GM13976 (cell line): Measurements from ENCODE around the gene REXO4.

ENCODE experiments used
- DNase-seq: peaks from one replicate; pipeline ENCODE4 v3.0.0; 2012; ENCODE audit warnings: low spot score
- CTCF ChIP-seq: IDR thresholded peaks from 2 replicates; pipeline ENCODE4 v1.5.1; 2012; ENCODE audit warnings: borderline replicate concordance, mild to moderate bottlenecking; ENCODE audit not compliant: insufficient read depth; ENCODE audit errors: extremely low read depth, missing control alignments, control extremely low read depth
- in situ Hi-C: fragments of 300-500 bp; cut with MboI; formaldehyde crosslinking; loops from one replicate; pipeline ENCODE4 v1.12.0; 2022; ENCODE audit warnings: low sequenced_read_pairs, mixed read lengths, inconsistent platforms; ENCODE audit not compliant: unreplicated experiment

Gene REXO4

GRCh38 chr9:133359399-133360175 is 58.2 kb downstream of the REXO4 start:
- in situ Hi-C loops, result no loop called here

GRCh38 chr9:133357656-133358055 is 60.2 kb downstream of the REXO4 start:
- no peak for TF ChIP-seq CTCF
- no peak for DNase-seq
- in situ Hi-C loops, result no loop called here

More at GRCh38 chr9:133359399-133360175, 58.2 kb downstream of the REXO4 start:
- TF ChIP-seq CTCF, result peak; percentile 12
- DNase-seq, result no peak

GRCh38 chr9:133356391-133357091 is 61.3 kb downstream of the REXO4 start, which contains the start of the genes SURF1 and SURF2:
SURF1 (minus strand) TSS chr9:133356487; CDS start chr9:133356453, 34 bp downstream.
SURF2 (plus strand) TSS chr9:133356550; CDS start chr9:133356593, 43 bp downstream.
- TF ChIP-seq CTCF, result no peak
- DNase-seq, result peak; percentile 96
- in situ Hi-C loops, result no loop called here
